ENCODE results near the gene CEP85L.

- no peak for TF ChIP-seq CTCF (IDR thresholded peaks at IDR 0.05 in 4 of 5, conservative IDR thresholded peaks at IDR 0.05 in 1 of 5)
- no peak for TF ChIP-seq POLR2A (IDR thresholded peaks at IDR 0.05)
These were observed 139.3 kb downstream of the CEP85L start for GRCh38 chr6:118511930-118512715.

Measured in gastrocnemius medialis (tissue), 4 donors.